OCI-LY7 (cell line): ENCODE data around the gene ZDHHC4. TPM values are rescaled to one million over a fixed set of nuclear protein-coding genes. Genes with fewer than 3 reads are reported as not detected.

ENCODE experiments used
- BruUV-seq: library from RNA; stranded (reverse); fragments of 400-500 nt; replicated peaks from 2 replicates; lab custom pipeline; 2021; lab: Mats Ljungman, UMichigan
- CTCF ChIA-PET: fragments of 300-600 bp; sonication (Branson Sonifier 250); formaldehyde crosslinking; loops from one replicate; lab custom pipeline; 2022; ENCODE audit warnings: antibody characterized with exemption; ENCODE audit not compliant: unreplicated experiment; lab: Charles Lee
- POLR2A ChIA-PET: fragments of 300-600 bp; sonication (Branson Sonifier 250); formaldehyde crosslinking; loops from one replicate; lab custom pipeline; 2022; ENCODE audit warnings: antibody characterized with exemption; lab: Charles Lee
- DNase-seq: peaks from one replicate; pipeline ENCODE4 v3.0.0-alpha.2; 2015; ENCODE audit warnings: low spot score
- H2AFZ ChIP-seq: fragments of 200-600 bp; sonication (generic), shearing (Covaris generic); 2 replicates; pipeline ENCODE4 v1.6.1; 2014; ENCODE audit warnings: mild to moderate bottlenecking, antibody characterized with exemption, low read length, moderate library complexity
- H3K27ac ChIP-seq: fragments of 200-600 bp; sonication (generic); 2 replicates; pipeline ENCODE4 v1.5.1; 2014; ENCODE audit warnings: mixed run types, low read depth, mild to moderate bottlenecking, moderate library complexity, low read length, inconsistent platforms; ENCODE audit not compliant: poor library complexity, severe bottlenecking
- H3K36me3 ChIP-seq: fragments of 200-600 bp; sonication (generic); 2 replicates; pipeline ENCODE4 v1.6.1; 2014; ENCODE audit warnings: mild to moderate bottlenecking, antibody characterized with exemption, low read length, moderate library complexity, mixed read lengths; ENCODE audit not compliant: insufficient read depth
- H3K4me1 ChIP-seq: fragments of 200-600 bp; sonication (generic); 2 replicates; pipeline ENCODE4 v1.5.1; 2014; ENCODE audit warnings: mild to moderate bottlenecking, low read length; ENCODE audit not compliant: insufficient read depth, poor library complexity, severe bottlenecking
- H3K4me2 ChIP-seq: fragments of 200-600 bp; sonication (generic); 2 replicates; pipeline ENCODE4 v1.6.1; 2014; ENCODE audit warnings: mild to moderate bottlenecking, low read length
- H3K4me3 ChIP-seq: fragments of 200-600 bp; sonication (generic); 2 replicates; pipeline ENCODE4 v1.5.1; 2014; ENCODE audit warnings: mild to moderate bottlenecking, low read depth, low read length; ENCODE audit not compliant: poor library complexity, severe bottlenecking
- H3K79me2 ChIP-seq: fragments of 200-600 bp; sonication (generic); 2 replicates; pipeline ENCODE4 v1.6.1; 2016; ENCODE audit warnings: low read depth, mild to moderate bottlenecking, low read length, moderate library complexity, mixed read lengths; ENCODE audit not compliant: insufficient read depth
- H3K9me2 ChIP-seq: fragments of 200-600 bp; sonication (generic); 2 replicates; pipeline ENCODE4 v1.6.1; 2016; ENCODE audit warnings: mild to moderate bottlenecking, low read length, mixed read lengths; ENCODE audit not compliant: insufficient read depth
- H3K9me3 ChIP-seq: fragments of 200-600 bp; sonication (generic); 2 replicates; pipeline ENCODE4 v1.6.1; 2014; ENCODE audit warnings: mild to moderate bottlenecking, mixed run types, low read length, mixed read lengths
- H4K20me1 ChIP-seq: fragments of 200-600 bp; sonication (generic); 2 replicates; pipeline ENCODE4 v1.6.1; 2014; ENCODE audit warnings: mild to moderate bottlenecking, antibody characterized with exemption, low read length, moderate library complexity, mixed read lengths; ENCODE audit not compliant: insufficient read depth
- EZH2phosphoT487 ChIP-seq: fragments of 200-600 bp; sonication (generic); IDR thresholded peaks from 2 replicates; pipeline ENCODE4 v1.6.1; 2018; ENCODE audit warnings: low read depth, borderline replicate concordance, mild to moderate bottlenecking, mixed run types, antibody characterized with exemption, low read length, moderate library complexity, mixed read lengths
- intact Hi-C: fragments of 100-400 bp; cut with micrococcal nuclease; formaldehyde crosslinking; loops from one replicate; pipeline ENCODE4 v1.10.0; 2022; ENCODE audit not compliant: unreplicated experiment
- total RNA-seq, 2 experiments: library from RNA; depleted of rRNA in 1 of 2; stranded (reverse); fragments of >200 nt in 1 of 2; shearing (Covaris generic) in 1 of 2; gene quantifications; 2 replicates each; pipeline ENCODE4 v1.2.3, GENCODE V29; 2014 to 2022
- TF ChIP-seq, protein P1 (sequence below): fragments of 200-600 bp; sonication (generic); conservative IDR thresholded peaks from 2 replicates; pipeline ENCODE4 v1.5.1; 2014; ENCODE audit warnings: mild to moderate bottlenecking, antibody characterized with exemption, low read length, moderate library complexity, mixed read lengths

Gene ZDHHC4
- total RNA-seq, 2 experiments from 2014 or later, result 76.4 to 92.7 TPM

DNA sequence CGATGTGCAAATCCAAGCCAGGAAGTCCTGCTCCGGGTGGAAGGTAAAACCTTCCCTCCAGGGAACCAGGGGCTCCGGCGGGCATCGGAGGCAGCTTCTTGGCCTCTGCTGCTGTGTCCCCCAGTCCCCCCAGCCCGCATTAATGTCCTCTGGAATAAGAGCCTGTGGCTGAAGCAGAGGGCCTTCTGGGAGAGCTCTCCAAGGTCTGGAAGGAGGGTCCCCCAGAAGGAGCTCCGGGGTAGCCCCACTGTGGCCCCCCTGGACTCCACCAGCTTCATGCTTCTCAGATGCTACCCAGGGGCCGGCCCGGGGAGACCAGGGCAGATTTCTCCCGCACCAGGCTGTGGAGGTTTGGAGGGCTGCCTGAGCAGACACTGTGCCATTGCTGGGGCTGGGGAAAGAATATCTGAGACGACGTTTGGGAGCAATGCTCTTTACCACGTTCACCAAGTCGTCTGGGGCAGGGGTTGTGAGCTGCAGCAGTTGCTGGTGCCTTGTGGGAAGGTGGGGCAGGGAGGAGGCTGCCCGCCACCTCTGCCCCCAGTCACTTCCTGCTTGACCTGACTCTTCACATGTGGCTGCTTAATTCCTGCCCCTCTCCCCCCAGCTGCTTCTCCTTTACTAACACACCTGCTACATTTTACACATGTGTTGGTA lies 46.5 kb downstream of the ZDHHC4 start:
- H2AFZ ChIP-seq, result peak overlapping the region; percentile 93

DNA sequence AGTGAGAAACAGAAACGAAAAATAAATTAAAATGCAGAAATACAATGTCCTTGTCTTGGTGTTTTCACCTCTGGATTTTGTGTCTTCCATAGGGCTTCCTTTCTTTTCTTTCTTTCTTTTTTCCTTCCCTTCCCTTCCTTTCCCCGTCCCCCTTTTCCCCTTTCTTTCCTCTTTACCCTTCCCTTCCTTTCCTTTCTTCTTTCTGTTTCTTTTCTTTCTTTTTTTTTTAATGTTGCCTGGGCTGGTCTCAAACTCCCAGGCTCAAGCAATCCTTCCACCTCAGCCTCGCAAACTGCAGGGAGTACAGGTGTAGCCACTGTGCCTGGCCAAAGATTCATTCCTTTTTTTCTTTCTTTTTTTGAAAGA lies 47.0 kb downstream of the ZDHHC4 start:
- ChIA-PET POLR2A (interaction anchor here (0.5 to 1.2 kb wide), 2 partner anchors 33 to 1379 kb away, joined by 3 read pairs; no protein-coding TSS in a partner anchor), CTCF (no interaction called here)
- Histone ChIP-seq H3K36me3 (no peaks in the 10 kb centered on the region), H3K4me2 (peak overlapping the region; percentile 36), H3K4me3 (peak overlapping the region; percentile 13), H3K27ac (peak overlapping the region; percentile 40), H3K4me1 (peaks cover 41% of the 10 kb centered on the region), H3K9me3 (no peaks in the 10 kb centered on the region), H3K79me2 (no peaks in the 10 kb centered on the region), H4K20me1 (no peaks in the 10 kb centered on the region), H3K9me2 (no peaks in the 10 kb centered on the region), H2AFZ (peak overlapping the region; percentile 93)
- no peak for TF ChIP-seq EZH2phosphoT487
- TF ChIP-seq, protein P1, sequence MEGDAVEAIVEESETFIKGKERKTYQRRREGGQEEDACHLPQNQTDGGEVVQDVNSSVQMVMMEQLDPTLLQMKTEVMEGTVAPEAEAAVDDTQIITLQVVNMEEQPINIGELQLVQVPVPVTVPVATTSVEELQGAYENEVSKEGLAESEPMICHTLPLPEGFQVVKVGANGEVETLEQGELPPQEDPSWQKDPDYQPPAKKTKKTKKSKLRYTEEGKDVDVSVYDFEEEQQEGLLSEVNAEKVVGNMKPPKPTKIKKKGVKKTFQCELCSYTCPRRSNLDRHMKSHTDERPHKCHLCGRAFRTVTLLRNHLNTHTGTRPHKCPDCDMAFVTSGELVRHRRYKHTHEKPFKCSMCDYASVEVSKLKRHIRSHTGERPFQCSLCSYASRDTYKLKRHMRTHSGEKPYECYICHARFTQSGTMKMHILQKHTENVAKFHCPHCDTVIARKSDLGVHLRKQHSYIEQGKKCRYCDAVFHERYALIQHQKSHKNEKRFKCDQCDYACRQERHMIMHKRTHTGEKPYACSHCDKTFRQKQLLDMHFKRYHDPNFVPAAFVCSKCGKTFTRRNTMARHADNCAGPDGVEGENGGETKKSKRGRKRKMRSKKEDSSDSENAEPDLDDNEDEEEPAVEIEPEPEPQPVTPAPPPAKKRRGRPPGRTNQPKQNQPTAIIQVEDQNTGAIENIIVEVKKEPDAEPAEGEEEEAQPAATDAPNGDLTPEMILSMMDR, result no peak
- intact Hi-C loops, result no loop called here
- no peak for DNase-seq
- no TSS peak for BruUV-seq

More for the DNA sequence above, 46.5 kb downstream of the ZDHHC4 start:
- Histone ChIP-seq H3K9me2 (no peaks in the 10 kb centered on the region), H3K79me2 (no peaks in the 10 kb centered on the region), H3K9me3 (no peaks in the 10 kb centered on the region), H3K27ac (peak overlapping the region; percentile 40), H3K4me3 (peak overlapping the region; percentile 13), H4K20me1 (no peaks in the 10 kb centered on the region), H3K4me1 (peaks cover 41% of the 10 kb centered on the region), H3K36me3 (no peaks in the 10 kb centered on the region), H3K4me2 (peak overlapping the region; percentile 36)
- no TSS peak for BruUV-seq
- POLR2A ChIA-PET, result interaction anchor here (0.5 to 1.2 kb wide), 2 partner anchors 32 to 1379 kb away, joined by 3 read pairs; no protein-coding TSS in a partner anchor
- CTCF ChIA-PET, result no interaction called here
- no peak for TF ChIP-seq EZH2phosphoT487
- TF ChIP-seq, protein P1, result no peak
- peak; percentile 75 for DNase-seq
- intact Hi-C loops, result no loop called here

DNA sequence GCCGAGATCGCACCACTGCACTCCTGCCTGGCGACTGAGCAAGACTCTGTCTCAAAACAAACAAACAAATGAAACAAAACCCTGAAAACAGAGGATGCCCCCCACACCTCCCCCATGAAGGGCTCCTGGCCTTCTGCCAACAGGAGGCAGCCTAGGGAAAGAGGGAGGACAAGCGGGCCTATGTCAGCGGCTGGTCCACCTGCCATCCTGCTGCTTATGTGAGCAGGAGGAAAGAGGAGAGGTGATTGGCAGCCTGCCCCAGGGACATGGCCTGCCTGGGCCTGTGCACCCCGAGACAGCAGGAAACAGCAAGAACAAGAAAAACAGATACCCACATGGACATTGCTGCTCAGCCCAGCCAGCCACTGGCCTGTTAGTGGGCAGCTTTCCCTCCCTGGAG lies 50.8 kb downstream of the ZDHHC4 start:
- CTCF ChIA-PET, result no interaction called here
- Histone ChIP-seq H3K4me3 (no peak overlapping the region), H4K20me1 (no peaks in the 10 kb centered on the region), H3K9me2 (no peaks in the 10 kb centered on the region), H3K79me2 (no peaks in the 10 kb centered on the region), H3K4me1 (peaks cover 15% of the 10 kb centered on the region), H3K4me2 (no peak overlapping the region), H3K9me3 (no peaks in the 10 kb centered on the region), H3K27ac (no peak overlapping the region), H2AFZ (no peak overlapping the region), H3K36me3 (no peaks in the 10 kb centered on the region)
- POLR2A ChIA-PET, result interaction anchor here (1.2 kb wide), 1 partner anchor 24 kb away, joined by 3 read pairs; no protein-coding TSS in a partner anchor
- intact Hi-C loops, result no loop called here
- TF ChIP-seq EZH2phosphoT487, result no peak
- TF ChIP-seq, protein P1, result no peak
- no TSS peak for BruUV-seq
- DNase-seq, result no peak
